HepG2 (cell line): Measurements from ENCODE around the gene TP53I3. TPM values are rescaled to one million over a fixed set of nuclear protein-coding genes. Genes with fewer than 3 reads are reported as not detected.
A peak's percentile ranks its signal among the peaks of the same experiment; 100 is the strongest.

Experiments
- ARNTL ChIP-seq: sonication (generic); formaldehyde crosslinking; IDR thresholded peaks from 2 replicates; pipeline ENCODE4 v1.4.0; 2020; ENCODE audit warnings: mild to moderate bottlenecking, missing genetic modification reagents
- CAMTA2 ChIP-seq: sonication (generic); formaldehyde crosslinking; IDR thresholded peaks from 2 replicates; pipeline ENCODE4 v1.4.0; 2020; ENCODE audit warnings: mild to moderate bottlenecking, missing genetic modification reagents, borderline replicate concordance
- CSRNP1 ChIP-seq: sonication (generic); formaldehyde crosslinking; IDR thresholded peaks from 2 replicates; pipeline ENCODE4 v1.8.1; 2023; ENCODE audit warnings: mild to moderate bottlenecking, missing genetic modification reagents
- EED ChIP-seq: sonication (generic); formaldehyde crosslinking; IDR thresholded peaks from 2 replicates; pipeline ENCODE4 v1.5.0; 2020; ENCODE audit warnings: mild to moderate bottlenecking, missing genetic modification reagents
- ETV5 ChIP-seq: IDR thresholded peaks from 2 replicates; pipeline ENCODE4 v1.6.1; 2018; ENCODE audit warnings: missing biosample characterization, missing genetic modification reagents, inconsistent platforms, borderline replicate concordance
- GPN1 ChIP-seq: sonication (generic); formaldehyde crosslinking; IDR thresholded peaks from 2 replicates; pipeline ENCODE4 v1.5.1; 2020; ENCODE audit warnings: missing genetic modification reagents, borderline replicate concordance
- HDAC1 ChIP-seq: sonication (generic); formaldehyde crosslinking; IDR thresholded peaks from 2 replicates; pipeline ENCODE4 v1.5.1; 2020; ENCODE audit warnings: mild to moderate bottlenecking, missing genetic modification reagents
- HES4 ChIP-seq: sonication (generic); formaldehyde crosslinking; IDR thresholded peaks from 2 replicates; pipeline ENCODE4 v1.9.0; 2021; ENCODE audit warnings: mild to moderate bottlenecking, missing genetic modification reagents, borderline replicate concordance
- HIVEP1 ChIP-seq: sonication (generic); formaldehyde crosslinking; IDR thresholded peaks from 2 replicates; pipeline ENCODE4 v1.4.0; 2020; ENCODE audit warnings: mild to moderate bottlenecking, missing genetic modification reagents
- RFX3 ChIP-seq: IDR thresholded peaks from 2 replicates; pipeline ENCODE4 v1.6.1; 2016; ENCODE audit warnings: missing biosample characterization, missing genetic modification reagents
- SKIL ChIP-seq: sonication (generic); formaldehyde crosslinking; IDR thresholded peaks from 2 replicates; pipeline ENCODE4 v1.8.0; 2022; ENCODE audit warnings: missing genetic modification reagents, mild to moderate bottlenecking, moderate library complexity, borderline replicate concordance
- SMARCC2 ChIP-seq: fragments of 450-650 bp; IDR thresholded peaks from 2 replicates; pipeline ENCODE4 v1.6.1; 2017; ENCODE audit warnings: antibody characterized with exemption, mild to moderate bottlenecking
- TFE3 ChIP-seq: IDR thresholded peaks from 2 replicates; pipeline ENCODE4 v1.6.1; 2016
- YEATS2 ChIP-seq: sonication (generic); formaldehyde crosslinking; IDR thresholded peaks from 2 replicates; pipeline ENCODE4 v1.4.0; 2020; ENCODE audit warnings: missing genetic modification reagents, borderline replicate concordance
- ZBTB14 ChIP-seq: sonication (generic); formaldehyde crosslinking; IDR thresholded peaks from 2 replicates; pipeline ENCODE4 v1.4.0; 2020; ENCODE audit warnings: missing genetic modification reagents
- ZKSCAN5 ChIP-seq: sonication (generic); formaldehyde crosslinking; IDR thresholded peaks from 2 replicates; pipeline ENCODE4 v1.5.1; 2020; ENCODE audit warnings: mild to moderate bottlenecking, missing genetic modification reagents
- ZNF143 ChIP-seq: sonication (generic); formaldehyde crosslinking; IDR thresholded peaks from 2 replicates; pipeline ENCODE4 v1.4.0; 2020; ENCODE audit warnings: missing genetic modification reagents
- ZNF180 ChIP-seq: sonication (generic); formaldehyde crosslinking; IDR thresholded peaks from 2 replicates; pipeline ENCODE4 v1.4.0; 2020; ENCODE audit warnings: low read depth, missing genetic modification reagents, borderline replicate concordance
- ZNF460 ChIP-seq: sonication (generic); formaldehyde crosslinking; IDR thresholded peaks from 2 replicates; pipeline ENCODE4 v1.5.1; 2020; ENCODE audit warnings: missing genetic modification reagents, mild to moderate bottlenecking, borderline replicate concordance
- ZNF562 ChIP-seq: sonication (generic); formaldehyde crosslinking; IDR thresholded peaks from 2 replicates; pipeline ENCODE4 v1.8.0; 2022; ENCODE audit warnings: missing genetic modification reagents, borderline replicate concordance
- ZNF724P ChIP-seq: sonication (generic); formaldehyde crosslinking; IDR thresholded peaks from 2 replicates; pipeline ENCODE4 v1.8.0; 2022; ENCODE audit warnings: missing genetic modification reagents, borderline replicate concordance
- ZNF737 ChIP-seq: sonication (generic); formaldehyde crosslinking; IDR thresholded peaks from 2 replicates; pipeline ENCODE4 v1.5.0; 2020; ENCODE audit warnings: missing genetic modification reagents, mild to moderate bottlenecking, borderline replicate concordance
- ZZZ3 ChIP-seq: sonication (generic); formaldehyde crosslinking; IDR thresholded peaks from 2 replicates; pipeline ENCODE4 v1.4.0; 2020; ENCODE audit warnings: missing genetic modification reagents, mild to moderate bottlenecking, borderline replicate concordance
- polyA plus RNA-seq, 8 experiments: library from polyadenylated mRNA; depleted of rRNA in 3 of 8; stranded (reverse) in 7 of 8; unstranded in 1 of 8; fragments of >200 nt; fragmentation: Illumina TruSeq in 4 of 8; extraction: Trizol in 4 of 8; gene quantifications; 2 replicates each; pipeline versions ENCODE4 v1.2.1 to v1.2.3, GENCODE V29; 2011 to 2016; ENCODE audit warnings: low read depth in 4 of 8, missing spikeins in 1 of 8, mixed read lengths in 1 of 8; ENCODE audit not compliant: insufficient read depth in 1 of 8
- total RNA-seq, 5 experiments: library from RNA; depleted of rRNA; stranded (reverse); fragments of >200 nt; fragmentation: Illumina TruSeq; extraction: Trizol; gene quantifications; 2 replicates each; pipeline ENCODE4 v1.2.3, GENCODE V29; 2016; ENCODE audit warnings: low read depth in 1 of 5

Gene TP53I3
- total and polyA plus RNA-seq, 2 of the 13 experiments (the other 11 are each of a cell fraction or from before 2014, with no cell fraction given), result 25.0 to 44.1 TPM

- no peak for TF ChIP-seq TFE3 (CRISPR knock-in tag)
- TF ChIP-seq ZNF737 (CRISPR knock-in tag), result no peak
- TF ChIP-seq CAMTA2 (CRISPR knock-in tag), result no peak; the same call in 1 of the 2 replicates
- 0 out of 2 replicates have a peak, but pooled peaks have one; percentile 33 for TF ChIP-seq ZKSCAN5 (CRISPR knock-in tag)
- TF ChIP-seq RFX3 (CRISPR knock-in tag), result peak; percentile 4; the same call in 1 of the 2 replicates
- peak; percentile 40; the same call in 1 of the 2 replicates for TF ChIP-seq YEATS2
- TF ChIP-seq CSRNP1 (CRISPR knock-in tag), result peak; percentile 95
- TF ChIP-seq SMARCC2, result no peak
- peak; percentile 31; the same call in 1 of the 2 replicates for TF ChIP-seq ZNF724P
- no peak; the same call in 1 of the 2 replicates for TF ChIP-seq ZZZ3
- peak; percentile 80; the same call in 1 of the 2 replicates for TF ChIP-seq GPN1 (CRISPR knock-in tag)
- TF ChIP-seq ZNF143, result no peak
- 0 out of 2 replicates have a peak, but pooled peaks have one; percentile 47 for TF ChIP-seq ZNF562 (CRISPR knock-in tag)
- TF ChIP-seq EED (CRISPR knock-in tag), result peak; percentile 87; the same call in 1 of the 2 replicates
- TF ChIP-seq ZNF180 (CRISPR knock-in tag), result no peak
- TF ChIP-seq HIVEP1 (CRISPR knock-in tag), result peak; percentile 34; the same call in 1 of the 2 replicates
- no peak for TF ChIP-seq ZBTB14 (CRISPR knock-in tag)
- peak; percentile 62; the same call in 1 of the 2 replicates for TF ChIP-seq SKIL
- peak; percentile 58; the same call in 1 of the 2 replicates for TF ChIP-seq ARNTL (CRISPR knock-in tag)
- TF ChIP-seq ZNF460 (CRISPR knock-in tag), result no peak; the same call in 1 of the 2 replicates
- TF ChIP-seq HES4 (CRISPR knock-in tag), result peak; percentile 64; the same call in 1 of the 2 replicates
- TF ChIP-seq HDAC1 (CRISPR knock-in tag), result peak; percentile 89
- peak; percentile 48; the same call in 1 of the 2 replicates for TF ChIP-seq ETV5 (CRISPR knock-in tag)
Measured at GRCh38 chr2:24084386-24085199, at the start of gene TP53I3 (continued).
